Sigmoid colon (tissue), 4 donors: ENCODE data around the gene TTC39B.

Experiments used
- EP300 ChIP-seq, 4 donors: sonication (generic); formaldehyde crosslinking; IDR thresholded peaks; one replicate each; pipeline ENCODE4 v1.6.1; 2017; ENCODE audit warnings: antibody characterized with exemption in 4 of 4
- POLR2A ChIP-seq, 2 donors: fragments of 450-650 bp; IDR thresholded peaks; one replicate each; pipeline ENCODE4 v1.6.1; 2016; ENCODE audit warnings: antibody characterized with exemption in 2 of 2, mild to moderate bottlenecking in 2 of 2, moderate library complexity in 2 of 2
- POLR2AphosphoS5 ChIP-seq, 4 donors: sonication (generic); formaldehyde crosslinking; IDR thresholded peaks; one replicate each; pipeline ENCODE4 v1.6.1; 2017; ENCODE audit warnings: antibody characterized with exemption in 4 of 4
- TF ChIP-seq, protein P1 (sequence below), 4 experiments: fragments of 450-650 bp in 3 of 4; fragments of 200-600 bp in 1 of 4; IDR thresholded peaks; one replicate each; pipeline ENCODE4 v1.5.1; 2016 to 2019; ENCODE audit warnings: antibody characterized with exemption in 4 of 4, mild to moderate bottlenecking in 3 of 4, moderate library complexity in 2 of 4

DNA sequence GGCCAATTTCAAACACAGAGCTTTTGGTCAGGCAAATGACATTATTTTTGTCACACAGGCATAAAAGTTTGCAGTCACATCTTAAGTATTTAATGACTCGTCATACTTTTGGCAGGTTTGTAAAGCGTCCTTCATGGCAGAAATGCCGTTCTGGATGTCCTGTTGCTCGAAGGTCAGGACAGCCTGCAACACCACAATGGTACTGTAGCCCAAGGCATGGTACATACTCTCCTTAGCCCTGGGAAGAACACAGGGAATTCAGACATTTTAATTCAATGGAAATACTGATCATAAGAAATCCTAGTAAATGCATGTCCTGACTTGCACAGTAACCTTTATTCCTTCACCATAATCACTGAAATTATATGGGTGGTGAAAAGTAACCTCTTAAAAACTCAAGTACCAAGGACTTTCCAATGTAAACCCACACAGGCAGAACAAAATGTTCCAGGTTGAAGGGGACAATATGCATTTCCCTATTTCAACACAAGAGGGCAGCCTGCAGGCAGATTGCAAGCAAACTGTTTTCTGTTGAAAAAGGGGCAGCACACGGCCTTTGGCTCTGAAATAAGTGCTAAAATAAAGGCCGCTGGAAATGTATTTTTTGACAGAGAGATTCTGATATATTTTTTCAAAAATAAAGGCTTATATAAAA lies 95.7 kb downstream of the TTC39B start:
- peak in 2 of 4 donors; percentile 46 to 68 for TF ChIP-seq POLR2AphosphoS5 (IDR thresholded peaks at IDR 0.05)
- TF ChIP-seq, protein P1, sequence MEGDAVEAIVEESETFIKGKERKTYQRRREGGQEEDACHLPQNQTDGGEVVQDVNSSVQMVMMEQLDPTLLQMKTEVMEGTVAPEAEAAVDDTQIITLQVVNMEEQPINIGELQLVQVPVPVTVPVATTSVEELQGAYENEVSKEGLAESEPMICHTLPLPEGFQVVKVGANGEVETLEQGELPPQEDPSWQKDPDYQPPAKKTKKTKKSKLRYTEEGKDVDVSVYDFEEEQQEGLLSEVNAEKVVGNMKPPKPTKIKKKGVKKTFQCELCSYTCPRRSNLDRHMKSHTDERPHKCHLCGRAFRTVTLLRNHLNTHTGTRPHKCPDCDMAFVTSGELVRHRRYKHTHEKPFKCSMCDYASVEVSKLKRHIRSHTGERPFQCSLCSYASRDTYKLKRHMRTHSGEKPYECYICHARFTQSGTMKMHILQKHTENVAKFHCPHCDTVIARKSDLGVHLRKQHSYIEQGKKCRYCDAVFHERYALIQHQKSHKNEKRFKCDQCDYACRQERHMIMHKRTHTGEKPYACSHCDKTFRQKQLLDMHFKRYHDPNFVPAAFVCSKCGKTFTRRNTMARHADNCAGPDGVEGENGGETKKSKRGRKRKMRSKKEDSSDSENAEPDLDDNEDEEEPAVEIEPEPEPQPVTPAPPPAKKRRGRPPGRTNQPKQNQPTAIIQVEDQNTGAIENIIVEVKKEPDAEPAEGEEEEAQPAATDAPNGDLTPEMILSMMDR (IDR thresholded peaks at IDR 0.05): peak; percentile 37 to 93 (median 85)
- TF ChIP-seq POLR2A (IDR thresholded peaks at IDR 0.05): no peak
- peak in 1 of 4 donors; percentile 72 for TF ChIP-seq EP300 (IDR thresholded peaks at IDR 0.05)
